Stimulated activated CD8-positive, alpha-beta memory T cell treated with anti-CD3 and anti-CD28 coated beads, Interleukin-7, amount 100 ng/mL, for 4 hours (primary cell): ENCODE results near the gene CLDN5.

Experiments
- DNase-seq, 2 donors: peaks; one replicate each; pipeline ENCODE4 v3.0.0-alpha.2; 2020; ENCODE audit warnings: low read depth in 2 of 2

Gene CLDN5

GRCh38 chr22:19522190-19522880, 1.9 kb downstream of the CLDN5 start:
- no peak for DNase-seq

DNA sequence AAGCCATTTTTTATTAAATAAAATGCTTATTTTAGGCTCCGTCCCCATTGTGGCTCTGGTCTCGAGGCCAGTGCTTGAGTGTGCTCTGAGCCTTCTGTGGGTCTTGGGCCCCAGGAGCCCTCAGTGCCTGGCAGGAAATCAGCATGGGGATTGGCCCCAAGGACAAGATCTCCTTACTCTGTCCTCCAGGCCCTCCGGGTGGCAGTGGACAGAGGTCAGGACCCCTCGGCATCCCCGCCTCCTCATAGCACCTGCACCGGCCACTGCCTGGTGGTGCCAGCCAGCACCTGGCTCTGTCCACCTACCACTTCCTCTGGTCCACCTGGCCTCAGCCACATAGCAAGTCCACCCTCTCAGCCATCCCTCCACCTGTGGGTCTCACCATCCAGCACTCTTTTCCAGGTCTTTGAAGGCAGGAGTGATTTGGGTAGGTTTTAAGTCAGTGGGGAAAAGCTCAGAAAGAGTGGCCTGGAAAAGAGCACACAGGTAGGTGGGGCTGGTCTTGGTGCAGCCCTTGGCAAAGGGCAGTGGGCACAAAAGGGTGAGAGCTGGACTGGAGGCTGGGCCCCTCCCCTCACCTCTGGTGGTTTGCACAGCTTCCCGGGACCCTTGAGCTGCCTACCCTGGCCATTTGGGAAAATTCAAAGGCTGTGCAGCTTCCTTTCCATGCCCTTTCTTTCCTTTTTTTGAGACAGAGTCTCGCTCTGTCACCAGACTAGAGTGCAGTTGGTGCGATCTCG, 3.5 kb downstream of the CLDN5 start:
- DNase-seq, result no peak

DNA sequence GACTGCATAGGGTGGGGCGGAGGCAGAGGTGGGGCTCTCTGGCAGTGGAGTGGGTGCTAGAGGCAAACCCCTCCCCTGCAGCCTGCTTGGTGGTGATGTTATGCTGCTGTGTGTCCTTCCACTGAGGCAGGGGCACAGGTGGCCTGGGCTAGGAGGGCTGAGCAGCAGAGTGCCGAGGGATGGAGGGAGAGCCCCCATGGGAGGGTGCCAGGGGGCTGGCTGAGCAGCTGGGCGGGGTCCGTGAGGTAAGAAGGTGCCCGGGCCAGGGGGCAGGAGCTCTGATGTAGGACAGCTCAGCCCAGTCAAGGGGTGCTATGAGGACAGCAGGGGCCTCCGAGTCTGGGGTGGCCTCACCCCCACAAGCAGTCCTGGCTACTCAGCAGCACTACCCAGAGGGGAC, 4.2 kb downstream of the CLDN5 start:
- no peak for DNase-seq

GRCh38 chr22:19519041-19519926, 4.9 kb downstream of the CLDN5 start:
- no peak for DNase-seq

GRCh38 chr22:19518635-19519034, 5.6 kb downstream of the CLDN5 start:
- DNase-seq, result no peak

DNA sequence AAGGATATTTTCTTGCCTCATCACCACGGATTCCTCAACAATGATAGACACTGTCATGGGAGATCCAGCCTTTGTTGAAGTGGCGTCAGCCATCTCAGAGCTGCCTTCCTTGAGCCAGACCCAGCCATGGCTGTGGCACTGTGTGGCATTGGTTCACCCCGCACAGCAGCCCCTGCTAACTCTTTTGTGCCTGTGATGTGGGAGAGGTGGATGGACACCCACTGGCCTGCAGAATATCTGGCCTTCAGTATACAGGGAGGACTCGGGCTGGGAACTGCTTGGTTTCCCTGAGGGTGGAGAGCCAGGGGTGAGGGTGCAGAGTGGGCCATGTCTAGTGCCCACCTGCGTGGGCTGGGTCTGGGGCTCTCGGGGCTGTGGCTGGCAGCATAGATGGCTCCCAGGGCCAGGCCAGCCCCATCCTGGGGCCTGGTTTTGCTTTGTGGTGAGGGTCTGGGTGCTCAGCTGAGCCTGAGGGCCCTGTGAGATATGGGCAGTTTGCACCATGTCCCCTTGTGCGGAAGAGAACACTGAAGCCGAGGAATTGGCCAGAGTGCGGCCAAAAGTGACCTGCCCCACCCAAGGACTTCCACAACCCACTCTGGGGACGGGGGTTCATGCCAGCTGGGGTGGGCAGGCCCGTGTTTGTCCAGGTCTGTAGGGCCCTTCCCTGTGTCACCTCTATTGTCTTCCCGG, 6.1 kb downstream of the CLDN5 start:
- no peak for DNase-seq

DNA sequence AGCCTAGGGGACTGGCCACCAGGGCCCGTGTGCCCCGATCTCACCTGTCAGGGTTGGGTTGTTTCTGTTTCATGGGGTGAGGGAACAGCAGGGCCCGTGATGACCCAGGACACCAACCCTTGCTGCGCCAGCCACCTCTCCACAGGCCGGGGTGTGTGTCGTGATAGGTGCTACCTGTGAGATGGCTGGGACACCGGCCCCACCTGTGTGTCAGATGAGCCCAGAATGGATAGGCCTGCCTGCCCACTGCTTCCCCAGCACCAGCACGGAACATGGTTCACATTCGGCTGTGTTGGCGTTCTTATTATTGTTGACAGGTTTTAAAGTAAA, 7.1 kb downstream of the CLDN5 start:
- DNase-seq, result no peak

GRCh38 chr22:19516378-19517170, 7.6 kb downstream of the CLDN5 start:
- DNase-seq, result no peak

DNA sequence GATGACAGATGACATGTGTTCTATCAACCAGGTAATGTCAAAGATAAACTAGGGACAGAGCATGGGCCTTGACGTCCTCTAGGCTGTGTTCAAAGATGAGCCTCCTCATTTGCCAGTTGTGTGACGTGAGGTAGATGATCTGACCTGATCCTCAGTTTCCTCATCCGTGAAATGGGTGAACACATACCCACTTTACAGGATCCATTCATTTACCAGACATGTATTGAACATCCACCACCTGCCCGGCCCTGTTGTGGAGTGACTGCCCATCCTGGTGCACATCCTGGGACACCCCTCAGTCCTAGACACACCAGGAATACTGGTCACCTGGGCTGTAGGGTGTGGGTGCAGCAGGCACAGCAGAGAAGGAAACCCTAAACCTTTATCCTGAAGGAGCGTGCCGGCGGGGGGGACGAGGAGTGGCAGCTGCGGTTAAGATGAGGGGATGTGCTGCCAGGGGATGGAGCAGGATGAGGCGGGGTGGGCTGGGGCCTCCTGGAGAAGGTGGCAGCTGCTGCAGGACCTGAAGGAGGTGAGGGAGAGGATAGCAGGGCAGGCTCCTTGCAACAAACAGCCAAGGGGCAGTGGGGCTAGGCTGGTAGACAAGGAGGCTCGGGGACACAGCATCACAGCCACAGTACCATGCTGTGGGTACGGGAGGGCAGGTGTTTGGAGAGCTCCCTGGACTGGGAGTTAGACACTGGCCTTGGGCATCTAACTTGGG, 8.4 kb downstream of the CLDN5 start:
- no peak for DNase-seq

- no peak for DNase-seq
These were observed 9.2 kb downstream of the CLDN5 start for GRCh38 chr22:19514831-19515565.

DNA sequence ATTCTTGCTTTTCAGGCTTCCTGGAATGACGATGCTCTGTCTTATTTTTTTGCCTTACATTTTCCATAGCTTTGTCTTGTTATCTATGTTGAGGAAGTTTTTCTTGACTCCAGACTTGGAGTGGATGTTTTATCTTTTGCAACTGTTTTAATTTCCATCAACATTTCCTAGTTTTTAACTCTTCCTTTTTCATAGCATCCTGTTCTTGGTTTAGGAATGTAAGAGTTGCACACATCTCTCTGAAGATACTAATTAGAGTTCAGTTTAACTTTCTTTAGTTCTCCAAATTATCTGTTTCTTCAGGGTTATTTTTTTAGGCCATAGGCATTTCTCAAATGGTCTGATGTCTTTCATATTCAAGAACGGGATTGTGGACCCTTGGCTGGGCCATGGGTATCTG, 10.4 kb downstream of the CLDN5 start:
- no peak for DNase-seq

- no peak for DNase-seq
These were observed 13.3 kb downstream of the CLDN5 start for GRCh38 chr22:19510919-19511341.

- DNase-seq, result no peak
These were observed 14.3 kb downstream of the CLDN5 start for GRCh38 chr22:19509923-19510322.

GRCh38 chr22:19509191-19509590, 15.0 kb downstream of the CLDN5 start:
- no peak for DNase-seq

- DNase-seq, result no peak
These were observed 16.0 kb downstream of the CLDN5 start for GRCh38 chr22:19508024-19508776.

GRCh38 chr22:19507534-19507861, 16.7 kb downstream of the CLDN5 start:
- DNase-seq, result no peak

- DNase-seq, result no peak
These were observed 18.0 kb downstream of the CLDN5 start for GRCh38 chr22:19506212-19506611.

DNA sequence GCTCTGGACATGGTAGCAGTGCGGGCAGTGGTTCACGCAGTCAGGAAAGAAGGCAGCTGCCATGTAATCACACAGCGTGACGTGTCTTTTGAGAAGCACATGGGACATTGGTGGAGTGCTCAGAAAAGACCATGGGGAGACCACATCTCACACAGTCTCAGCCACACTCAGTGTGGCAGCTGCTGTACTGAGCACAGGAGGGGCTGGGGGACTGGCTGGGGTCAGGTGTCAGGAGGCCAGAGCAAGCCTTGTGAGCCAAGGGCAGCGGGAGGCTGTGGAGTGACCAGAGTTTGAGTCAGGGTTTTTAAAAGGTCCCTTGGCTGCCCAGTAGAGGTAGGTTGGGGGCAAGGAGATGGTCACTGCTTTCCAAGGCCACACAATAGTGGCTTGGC, 18.5 kb downstream of the CLDN5 start:
- no peak for DNase-seq
